ENCODE measurements around the gene PVALEF.

- no peak for TF ChIP-seq CTCF (IDR thresholded peaks at IDR 0.05; ENCODE audit: low read depth, low read length)
- TF ChIP-seq EZH2phosphoT487 (IDR thresholded peaks at IDR 0.05; ENCODE audit: low read depth) = no peak
Measured at GRCh38 chr17:81137248-81137647, 28.1 kb upstream of the PVALEF start.
